HG03095 (cell line): ENCODE results near the gene ALPK1.
"Not testable (repeated sequence)": the region's sequence is repeated elsewhere in the genome, so short reads cannot be mapped to it uniquely, and the experiment has no call there.

Experiments
- ATAC-seq: cut with Tn5 transposase; IDR thresholded peaks from one replicate; pipeline ENCODE4 v1.9.1; 2021; ENCODE audit warnings: moderate library complexity; ENCODE audit not compliant: unreplicated experiment

ALPK1 gene

DNA sequence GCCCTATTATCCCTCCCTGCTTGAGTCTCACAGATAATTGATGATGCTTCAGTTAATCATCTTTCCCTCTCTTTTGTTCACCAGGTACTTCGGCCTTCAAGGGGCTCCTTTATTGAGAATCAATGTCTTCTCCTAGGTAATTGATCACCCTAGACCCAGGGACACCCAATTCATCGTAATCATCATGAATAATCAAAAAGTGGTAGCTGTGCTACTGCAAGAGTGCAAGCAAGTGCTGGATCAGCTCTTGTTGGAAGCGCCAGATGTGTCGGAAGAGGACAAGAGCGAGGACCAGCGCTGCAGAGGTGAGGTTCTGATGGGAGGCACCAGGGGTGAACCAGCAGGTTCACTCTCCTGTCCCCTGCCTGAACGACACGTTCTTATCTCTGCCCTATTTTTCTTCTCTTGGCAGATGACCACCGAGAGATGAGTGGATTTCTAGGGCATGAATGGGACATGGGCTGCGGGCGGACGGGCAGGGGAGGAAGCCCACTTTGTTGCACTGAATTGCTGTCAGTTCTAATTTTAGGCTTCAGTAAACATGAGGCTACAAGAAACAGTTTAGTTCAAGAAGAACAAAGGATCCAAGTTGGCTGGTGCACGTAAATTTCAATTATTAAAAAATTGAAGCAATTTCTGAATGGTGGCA, 80.5 kb downstream of the ALPK1 start:
- ATAC-seq, result no peak

DNA sequence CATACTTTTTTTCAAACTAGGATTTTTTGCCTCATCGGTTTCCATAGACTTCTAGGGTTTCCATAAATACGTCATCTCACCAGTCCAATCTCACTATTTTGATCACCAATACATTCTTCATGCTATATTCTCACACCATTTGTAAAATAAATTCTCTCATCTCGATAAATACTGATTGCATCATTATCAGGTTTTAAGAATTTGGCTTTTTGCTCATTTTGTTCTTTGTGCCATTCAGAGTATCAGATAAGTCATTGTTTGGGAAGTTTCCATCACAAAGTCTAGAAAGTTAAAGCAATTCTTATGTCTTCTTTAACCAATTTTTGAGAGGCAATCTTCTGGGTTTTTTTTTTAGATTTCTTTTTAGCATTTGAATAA, 81.1 kb downstream of the ALPK1 start:
- no peak for ATAC-seq

DNA sequence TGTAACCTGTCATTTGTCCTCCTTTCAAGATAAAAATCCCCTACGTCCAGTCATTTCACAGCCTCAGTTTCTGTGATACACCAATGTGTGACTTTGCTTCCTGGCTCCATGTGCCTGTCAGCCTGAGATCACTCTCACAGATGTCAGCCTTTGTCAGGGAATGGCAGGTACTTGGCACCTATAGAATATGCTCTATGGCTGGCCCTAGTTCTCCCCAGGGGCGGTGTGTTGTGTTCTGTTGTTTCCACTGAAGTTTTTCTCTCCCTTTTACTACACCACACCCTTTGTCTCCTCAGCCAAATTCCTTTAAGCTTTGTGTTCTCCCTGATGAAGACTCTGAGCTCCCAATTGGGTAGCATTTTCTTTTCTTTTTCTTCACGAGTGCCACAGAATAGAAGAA, 81.7 kb downstream of the ALPK1 start:
- no peak for ATAC-seq

DNA sequence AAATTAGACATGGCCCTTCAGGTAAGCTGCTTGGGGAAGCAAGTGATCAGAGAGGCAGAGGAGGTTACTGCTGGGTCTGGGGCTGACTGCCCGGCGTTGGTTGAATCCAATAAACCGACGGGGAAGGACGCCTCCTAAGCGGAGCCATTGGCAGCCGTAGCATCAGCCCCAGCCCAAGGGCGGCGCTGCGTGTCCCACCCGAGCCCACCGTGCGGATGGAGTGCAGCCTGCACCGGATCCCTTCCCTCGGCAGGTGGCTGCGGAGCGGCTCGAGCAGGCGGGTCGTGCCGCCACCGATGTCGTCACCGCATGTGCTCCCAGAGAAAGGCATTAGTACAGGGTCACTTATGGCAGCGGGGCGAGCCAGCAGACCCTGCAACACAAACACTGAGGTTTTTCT, 82.1 kb downstream of the ALPK1 start:
- no peak for ATAC-seq

DNA sequence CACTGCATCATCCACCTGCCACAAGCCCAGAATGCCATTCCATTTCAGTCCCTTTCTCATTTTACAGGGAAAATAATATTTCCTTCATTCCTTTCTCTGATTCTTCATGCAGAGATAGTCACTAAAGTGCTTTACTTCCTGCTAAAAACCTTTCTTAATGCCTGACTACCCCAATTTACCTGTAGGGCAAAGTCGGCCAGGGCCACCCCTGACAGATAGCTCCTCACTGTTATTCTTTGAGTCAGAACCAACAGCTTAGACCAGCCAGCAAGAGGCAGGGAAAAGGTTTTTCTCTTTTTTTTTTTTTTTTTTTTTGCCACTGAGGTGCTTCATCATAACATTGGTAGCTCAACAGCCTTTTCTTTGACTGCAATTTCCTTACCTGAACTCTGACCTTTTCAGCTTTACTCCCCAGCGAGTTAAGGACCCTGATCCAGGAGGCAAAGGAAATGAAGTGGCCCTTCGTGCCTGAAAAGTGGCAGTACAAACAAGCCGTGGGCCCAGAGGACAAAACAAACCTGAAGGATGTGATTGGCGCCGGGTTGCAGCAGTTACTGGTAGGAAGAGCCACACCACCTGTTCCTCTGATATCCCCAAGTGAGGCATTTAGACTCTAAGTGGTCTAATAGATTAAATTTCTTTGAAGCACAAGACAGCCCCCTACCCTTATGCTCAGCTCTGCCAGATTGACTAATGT, 85.0 kb downstream of the ALPK1 start:
- ATAC-seq, result no peak

DNA sequence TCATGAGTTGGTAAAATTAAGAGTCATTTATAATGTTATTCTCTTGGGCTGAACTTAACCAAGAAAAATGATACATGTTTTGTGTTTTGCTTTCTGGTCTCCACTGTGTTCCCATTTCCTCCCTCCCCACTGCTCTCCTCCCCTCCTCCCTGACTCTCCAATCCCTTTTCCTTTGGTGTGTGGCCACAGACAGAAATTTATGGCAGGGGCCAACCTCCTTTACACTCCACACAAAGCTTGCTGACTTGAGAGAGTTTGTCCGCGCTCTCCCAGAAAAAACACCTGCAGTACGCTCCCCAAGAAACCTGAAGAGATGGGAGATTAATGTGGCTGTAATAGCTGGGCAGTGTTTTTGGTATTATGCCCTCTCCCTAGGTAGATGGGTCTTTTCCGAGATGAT, 88.9 kb downstream of the ALPK1 start:
- ATAC-seq, result no peak

DNA sequence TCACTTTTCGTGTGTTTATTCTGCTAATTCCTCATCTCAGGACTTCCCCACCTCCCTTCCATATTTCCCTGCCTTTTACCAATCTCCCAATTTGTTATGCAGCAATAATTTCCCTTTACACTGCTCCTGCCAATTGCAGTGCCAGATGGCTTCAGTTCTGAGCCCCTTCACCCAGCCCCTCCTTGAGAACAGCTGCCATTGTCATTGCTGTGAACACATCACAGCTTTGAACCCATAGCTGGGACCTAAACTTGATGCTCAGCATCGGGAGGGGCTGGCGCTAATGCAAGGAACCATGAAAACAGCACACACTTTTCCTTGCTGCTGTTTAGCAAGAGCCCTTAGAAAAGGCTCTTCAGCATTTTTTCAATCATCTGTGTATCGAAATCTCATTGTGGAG, 104.9 kb downstream of the ALPK1 start:
- ATAC-seq, result no peak

DNA sequence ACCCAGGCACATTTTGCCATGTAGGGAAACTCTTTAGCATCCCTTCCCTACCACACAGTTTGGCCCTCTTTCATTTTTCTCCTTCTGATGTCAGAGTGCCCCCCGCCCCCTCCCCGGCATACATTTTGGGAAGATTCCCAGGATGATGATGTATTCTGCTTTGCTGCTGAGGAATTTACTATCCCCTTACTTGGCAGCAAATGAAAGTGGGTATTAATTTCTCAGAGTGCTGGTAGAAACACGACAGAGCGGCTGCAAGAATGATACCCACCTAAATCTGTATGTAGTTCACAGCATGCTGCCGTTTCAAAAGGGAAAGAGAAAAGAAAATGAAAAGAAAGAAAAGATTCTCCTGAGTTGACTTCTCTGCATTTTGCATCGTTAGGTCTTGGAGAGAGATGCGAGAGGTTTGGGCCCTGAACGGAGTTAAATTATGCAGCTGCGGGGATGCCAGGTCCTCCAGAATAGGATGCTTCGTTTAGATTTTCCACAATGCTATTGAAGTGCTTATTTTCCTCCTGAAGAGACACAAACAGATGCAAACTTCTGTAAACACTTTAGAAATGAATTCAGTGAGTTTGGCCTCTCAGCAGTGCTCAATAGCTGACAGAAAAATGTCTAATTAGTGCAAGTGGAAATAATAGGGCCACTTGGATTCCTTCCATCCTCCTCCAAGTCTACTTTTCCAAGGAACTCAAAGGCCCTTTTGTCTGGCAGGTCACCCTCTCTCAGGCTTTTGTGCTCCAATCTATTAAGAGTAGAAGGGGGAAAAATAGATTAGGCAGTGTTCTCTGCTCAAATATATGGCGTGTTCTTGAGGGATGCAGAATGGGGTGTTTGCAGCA, 106.2 kb downstream of the ALPK1 start:
- ATAC-seq, result no peak

DNA sequence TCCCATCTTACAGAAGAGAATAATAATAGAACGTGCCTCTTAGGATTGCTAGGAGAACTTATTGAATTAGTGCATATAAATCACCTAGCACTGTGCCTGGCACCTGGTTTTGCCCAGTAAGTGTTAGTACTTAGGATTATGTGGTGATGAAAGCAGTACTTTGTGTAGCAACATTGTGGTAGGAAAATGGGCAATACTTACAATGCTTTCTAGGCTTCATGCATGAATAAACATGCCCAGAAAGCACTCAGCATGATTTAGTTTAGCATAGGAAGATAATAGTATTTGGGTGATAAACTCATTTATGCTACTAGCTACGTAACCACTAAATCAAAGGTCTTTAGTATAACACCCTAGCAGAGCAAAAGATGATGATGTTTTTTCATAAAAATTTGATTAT, 113.2 kb downstream of the ALPK1 start:
- no peak for ATAC-seq

DNA sequence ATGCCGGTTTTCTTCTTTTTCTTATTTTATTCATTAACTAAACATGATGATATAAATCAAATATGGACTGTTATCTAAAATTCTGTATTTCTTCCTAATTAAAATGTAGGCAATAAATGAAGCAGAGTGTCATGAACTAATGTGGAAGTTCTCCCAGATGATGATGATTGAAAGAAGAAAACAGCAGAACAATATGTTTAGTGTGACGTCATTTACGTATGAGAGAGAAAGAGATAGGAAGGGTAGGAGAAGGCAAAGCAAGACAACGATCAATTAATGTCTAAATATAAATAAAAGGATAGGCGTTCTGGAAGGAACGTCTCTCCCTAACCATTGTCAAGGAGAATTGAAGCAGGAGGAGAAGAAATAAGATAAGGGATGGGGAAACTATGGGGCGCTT, 113.6 kb downstream of the ALPK1 start:
- ATAC-seq, result no peak

DNA sequence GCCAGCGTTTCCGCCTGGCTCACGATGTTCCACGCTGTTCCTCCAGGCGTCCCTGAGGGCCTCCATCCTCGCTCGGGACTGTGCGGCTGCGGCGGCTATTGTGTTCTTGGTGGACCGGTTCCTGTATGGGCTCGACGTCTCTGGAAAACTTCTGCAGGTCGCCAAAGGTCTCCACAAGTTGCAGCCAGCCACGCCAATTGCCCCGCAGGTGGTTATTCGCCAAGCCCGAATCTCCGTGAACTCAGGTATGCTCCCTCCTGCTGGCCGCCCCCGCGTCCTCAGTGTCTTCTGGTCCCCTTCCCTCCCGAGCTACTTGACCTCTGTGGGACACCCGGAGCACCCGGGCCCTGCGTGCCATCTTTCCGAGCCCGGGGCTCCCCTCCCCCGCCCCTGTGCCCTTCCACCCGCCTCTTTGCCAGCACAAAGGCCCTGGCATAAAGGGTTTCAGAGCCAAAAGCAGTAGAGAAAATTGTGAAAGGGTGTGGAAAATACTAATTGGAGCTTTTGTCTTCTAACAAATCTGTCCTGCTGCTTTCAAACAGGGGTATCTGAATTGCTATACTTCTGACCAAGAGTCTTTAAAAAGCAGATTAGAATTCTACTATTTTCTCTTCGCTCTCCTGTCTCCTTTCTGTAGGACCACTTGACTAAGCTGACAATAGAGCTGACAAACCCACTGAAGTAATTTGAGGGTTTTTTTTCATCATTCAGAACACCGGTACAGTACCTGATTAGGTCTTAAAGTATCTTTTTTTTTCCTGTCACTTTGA, 114.8 kb downstream of the ALPK1 start:
- no peak for ATAC-seq

DNA sequence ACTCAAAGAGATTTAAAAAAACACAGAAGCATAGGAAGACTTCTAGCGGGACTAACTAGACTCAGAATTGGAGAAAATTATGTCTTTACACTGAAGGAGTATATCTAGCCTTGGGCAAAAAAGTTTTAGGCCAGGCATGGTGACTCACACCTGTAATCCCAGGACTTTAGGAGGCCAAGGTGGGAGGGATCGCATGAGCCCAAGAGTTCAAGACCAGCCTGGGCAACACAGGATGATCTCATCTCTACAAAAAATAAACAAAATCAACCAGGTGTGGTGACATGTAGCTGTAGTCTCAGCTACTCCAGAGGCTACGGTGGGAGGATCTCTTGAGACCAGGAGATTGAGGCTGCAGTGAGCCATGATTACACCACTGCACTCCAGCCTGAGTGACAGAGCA, 119.3 kb downstream of the ALPK1 start:
- ATAC-seq, result no peak

DNA sequence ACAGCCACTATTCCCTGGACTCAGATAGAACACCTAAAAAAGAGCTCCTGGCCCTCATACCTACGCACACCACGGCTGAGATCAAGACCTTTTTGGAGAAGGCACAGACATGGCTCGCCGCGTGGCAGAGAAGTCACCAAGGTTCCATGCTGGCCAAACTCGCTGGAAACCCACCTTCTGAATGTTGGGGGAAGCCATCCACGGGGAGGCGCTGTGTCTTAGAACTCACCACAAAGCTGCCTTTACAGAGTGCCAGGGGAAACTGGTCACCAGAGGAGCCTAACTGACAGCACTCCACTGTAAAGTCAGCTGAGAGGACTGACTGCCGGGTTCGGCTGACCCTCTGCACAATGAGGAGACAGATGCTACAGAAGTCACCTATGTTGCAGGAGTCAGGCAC, 120.9 kb downstream of the ALPK1 start:
- no peak for ATAC-seq

DNA sequence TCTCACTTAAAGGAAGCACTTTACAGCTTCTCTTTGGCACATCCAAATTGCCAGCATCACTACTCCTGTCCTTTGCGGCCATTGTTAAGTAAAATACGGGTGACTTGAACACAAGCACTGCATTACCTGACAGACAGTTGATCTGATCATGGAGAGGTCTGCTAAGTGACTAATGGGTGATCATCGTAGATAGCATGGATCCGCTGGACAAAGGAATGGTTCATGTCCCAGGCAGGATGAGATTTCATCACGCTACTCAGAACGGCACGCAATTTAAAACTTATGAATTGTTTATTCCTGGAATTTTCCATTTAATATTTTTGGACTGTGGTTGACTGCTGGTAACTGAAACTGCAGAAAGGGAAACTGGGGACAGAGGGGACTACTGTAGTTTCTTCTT, 124.7 kb downstream of the ALPK1 start:
- no peak for ATAC-seq

DNA sequence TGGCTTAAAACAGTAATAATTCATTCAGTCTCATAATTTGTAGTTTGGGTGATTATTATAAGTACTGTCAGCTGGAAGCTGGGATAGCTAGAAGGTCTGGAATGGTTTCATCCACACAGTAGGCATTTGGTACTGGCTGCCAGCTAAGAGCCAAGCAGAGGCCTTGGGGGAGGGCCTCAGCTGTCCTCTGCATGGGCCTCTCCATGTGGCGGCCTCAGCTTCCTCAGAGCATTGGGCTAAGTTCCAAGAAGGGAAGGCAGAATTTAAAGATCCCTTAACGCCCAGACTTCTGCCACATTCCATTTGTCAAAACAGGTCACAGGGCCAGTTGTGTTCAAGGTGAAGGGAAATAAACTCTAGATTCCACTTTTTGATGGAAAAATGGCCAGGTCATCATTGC, 125.5 kb downstream of the ALPK1 start:
- ATAC-seq, result no peak

DNA sequence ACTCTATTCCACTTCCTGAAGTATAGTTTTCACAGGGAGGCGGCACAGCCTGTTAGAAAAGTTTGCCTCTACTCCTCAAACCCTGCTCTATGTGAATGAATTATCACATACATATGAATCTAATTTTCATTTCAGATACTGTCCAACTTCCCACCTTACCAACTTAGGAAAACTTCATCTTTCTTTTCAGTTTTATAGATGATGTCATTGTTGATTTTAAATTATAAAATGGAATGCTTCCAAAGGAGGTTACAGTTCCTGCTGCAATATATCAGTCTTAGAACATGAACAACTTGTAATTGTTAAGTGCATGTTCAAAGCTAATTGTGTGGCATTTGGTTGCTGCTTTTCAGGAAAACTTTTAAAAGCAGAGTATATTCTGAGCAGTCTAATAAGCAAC, 126.4 kb downstream of the ALPK1 start:
- no peak for ATAC-seq

DNA sequence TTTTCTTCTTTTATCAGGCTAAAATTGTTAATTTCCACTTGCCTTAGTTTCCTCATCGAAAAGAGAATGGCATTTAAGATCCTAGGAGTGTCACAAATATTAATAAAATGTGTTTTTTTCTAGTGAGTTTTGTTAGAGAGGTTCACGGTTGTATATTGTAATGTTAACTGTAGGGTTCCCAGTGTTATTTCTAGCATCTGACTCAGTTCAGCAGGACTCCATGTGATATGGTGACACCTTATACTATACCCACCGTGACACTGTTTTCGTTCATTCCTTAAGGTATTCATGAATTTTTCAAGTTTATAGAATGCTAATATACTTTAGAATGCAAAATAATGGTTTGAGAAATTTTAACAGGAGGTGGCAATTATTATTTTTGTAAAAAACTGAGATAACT, 128.7 kb downstream of the ALPK1 start:
- ATAC-seq, result no peak

DNA sequence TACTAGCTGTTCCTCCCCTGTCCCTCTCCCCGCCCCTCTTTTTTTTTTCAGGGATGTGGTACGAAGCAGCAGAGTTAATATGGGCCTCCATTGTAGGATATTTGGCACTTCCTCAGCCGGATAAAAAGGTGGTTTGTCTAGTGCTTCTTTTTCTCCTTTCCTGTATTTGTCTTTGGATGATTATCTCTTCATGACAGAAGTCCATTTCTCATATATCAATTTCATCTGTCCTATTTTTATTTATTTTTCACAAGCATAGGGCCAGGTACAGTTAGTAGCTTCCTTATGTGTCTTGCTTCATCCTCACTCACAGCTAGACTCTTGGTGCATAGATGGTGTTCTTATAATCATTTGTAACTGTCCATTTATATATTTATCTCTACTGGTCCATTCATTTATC, 129.2 kb downstream of the ALPK1 start:
- ATAC-seq, result no peak

DNA sequence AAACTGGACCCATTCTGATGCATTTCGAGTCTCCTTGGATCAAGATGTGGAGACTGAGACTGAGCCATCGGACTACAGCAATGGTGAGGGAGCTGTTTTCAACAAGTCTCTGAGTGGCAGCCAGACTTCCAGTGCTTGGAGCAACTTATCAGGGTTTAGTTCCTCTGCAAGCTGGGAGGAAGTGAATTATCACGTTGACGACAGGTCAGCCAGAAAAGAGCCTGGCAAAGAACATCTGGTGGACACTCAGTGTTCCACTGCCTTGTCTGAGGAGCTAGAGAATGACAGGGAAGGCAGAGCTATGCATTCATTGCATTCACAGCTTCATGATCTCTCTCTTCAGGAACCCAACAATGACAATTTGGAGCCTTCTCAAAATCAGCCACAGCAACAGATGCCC, 134.0 kb downstream of the ALPK1 start:
- no peak for ATAC-seq

DNA sequence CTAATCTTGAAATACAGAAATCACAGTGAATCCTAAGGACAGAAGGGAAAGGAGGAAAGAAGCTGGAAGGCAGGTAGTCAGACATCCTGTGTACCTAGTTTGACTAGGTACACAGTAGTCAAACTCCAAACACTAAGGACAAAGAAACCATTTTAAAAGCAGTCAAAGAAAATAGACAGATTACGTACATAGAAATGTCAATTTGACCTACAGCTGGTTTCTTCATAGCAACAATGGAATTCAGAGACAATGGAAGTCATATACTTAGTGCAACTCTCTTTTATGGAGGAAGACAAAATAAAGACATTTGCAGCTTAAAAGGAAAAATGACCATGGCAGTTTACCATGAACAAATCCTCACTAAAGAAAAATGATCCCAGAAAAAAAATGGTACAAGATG, 139.8 kb downstream of the ALPK1 start:
- no peak for ATAC-seq

DNA sequence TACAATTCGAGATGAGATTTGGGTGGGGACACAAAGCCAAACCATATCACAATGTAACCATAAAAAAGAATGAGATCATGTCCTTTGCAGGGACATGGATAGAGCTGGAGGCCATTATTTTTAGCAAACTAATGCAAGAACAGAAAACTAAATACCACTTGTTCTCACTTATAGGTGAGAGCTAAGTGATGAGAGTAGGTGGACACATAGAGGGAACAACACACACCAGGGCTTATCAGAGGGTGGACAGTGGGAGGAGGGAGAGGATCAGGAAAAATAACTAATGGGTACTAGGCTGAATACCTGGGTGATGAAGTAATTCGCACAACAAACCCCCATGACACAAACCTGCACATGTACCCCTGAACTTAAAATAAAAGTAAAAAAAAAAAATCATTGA, 145.1 kb downstream of the ALPK1 start:
- ATAC-seq, result not testable (repeated sequence)
